ENCODE measurements around the gene SELP. TPM values are rescaled to one million over a fixed set of nuclear protein-coding genes. Genes with fewer than 3 reads are reported as not detected.

SELP gene
- polyA plus RNA-seq, 1 of the 3 experiments (the other 2 are of a cell fraction), result not detected

GRCh38 chr1:169545472-169545871 is 84.5 kb downstream of the SELP start:
- Histone ChIP-seq H3K27me3 (ENCODE audit: insufficient read depth) (no peaks in the 10 kb centered on the region; the same call in 1 of the 2 replicates), H3K9ac (no peak overlapping the region), H3K9me2 (no peaks in the 10 kb centered on the region), H3K4me3 (ENCODE audit: low read depth in 2 of 2, low read length in 1 of 2) (no peak overlapping the region), H3K9me3 (no peaks in the 10 kb centered on the region), H3K36me3 (replicated peaks in 1 of 2; ENCODE audit: control insufficient read depth in 1 of 2, insufficient read depth in 2 of 2, low read length in 1 of 2) (no peaks in the 10 kb centered on the region), H3K4me2 (no peak overlapping the region), H3K27ac (ENCODE audit: low read depth in 2 of 2, low read length in 1 of 2) (no peak overlapping the region), H2AFZ (ENCODE audit: low read depth) (no peak overlapping the region), H3K79me2 (ENCODE audit: insufficient read depth) (no peaks in the 10 kb centered on the region), H3K4me1 (ENCODE audit: control insufficient read depth in 1 of 2, insufficient read depth in 2 of 2, low read depth in 1 of 2, low read length in 1 of 2) (no peaks in the 10 kb centered on the region), H4K20me1 (ENCODE audit: insufficient read depth) (no peaks in the 10 kb centered on the region), H3F3A (replicated peaks; ENCODE audit: insufficient read depth) (no peaks in the 10 kb centered on the region)
- TF ChIP-seq IRF3 (IDR thresholded peaks at IDR 0.05; ENCODE audit: low read depth, low read length), result no peak
- TF ChIP-seq POLR2AphosphoS5 (IDR thresholded peaks at IDR 0.05; ENCODE audit: low read depth, low read length), result no peak
- TF ChIP-seq RCOR1 (IDR thresholded peaks at IDR 0.05; ENCODE audit: low read length), result no peak
- no peak for TF ChIP-seq TAF1 (IDR thresholded peaks at IDR 0.05; ENCODE audit: borderline replicate concordance, low read depth, low read length)
- TF ChIP-seq MXI1 (IDR thresholded peaks at IDR 0.05; ENCODE audit: low read depth, low read length), result no peak
- TF ChIP-seq RFX5 (IDR thresholded peaks at IDR 0.05; ENCODE audit: low read length), result no peak
- TF ChIP-seq NFIC (IDR thresholded peaks at IDR 0.05; ENCODE audit: borderline replicate concordance), result no peak
- no peak for TF ChIP-seq YY1 (IDR thresholded peaks at IDR 0.05; ENCODE audit: low read depth)
- TF ChIP-seq MEF2A (IDR thresholded peaks at IDR 0.05; ENCODE audit: borderline replicate concordance, low read depth), result no peak
- 60% methylated on average over 2 of the region's 2 CpGs for WGBS (ENCODE audit: low lambda C conversion rate)
- POLR2A ChIA-PET, result interaction anchor here (0.7 kb wide), 1 partner anchor 177 kb away, joined by 3 read pairs; the partner anchor contains the start of gene BLZF1
- DNase-seq, result no peak
- CTCF ChIA-PET, result interaction anchor here (1.0 to 2.7 kb wide), 12 partner anchors 13 to 1384 kb away, joined by 3 to 25 read pairs (median 8); partner anchors contain the start of genes BLZF1, F5, NME7 and SLC19A2

GRCh38 chr1:169538998-169539871 is 90.7 kb downstream of the SELP start:
- POLR2A ChIA-PET, result no interaction called here
- Histone ChIP-seq H3K27ac (ENCODE audit: low read depth in 2 of 2, low read length in 1 of 2) (no peak overlapping the region), H3K4me1 (ENCODE audit: control insufficient read depth in 1 of 2, insufficient read depth in 2 of 2, low read depth in 1 of 2, low read length in 1 of 2) (no peaks in the 10 kb centered on the region; a peak in 1 of 4 replicates), H3F3A (replicated peaks; ENCODE audit: insufficient read depth) (peaks cover 4% of the 10 kb centered on the region), H3K9me3 (no peaks in the 10 kb centered on the region), H3K9ac (no peak overlapping the region), H4K20me1 (ENCODE audit: insufficient read depth) (no peaks in the 10 kb centered on the region), H3K27me3 (ENCODE audit: insufficient read depth) (no peaks in the 10 kb centered on the region; the same call in 1 of the 2 replicates), H3K4me3 (ENCODE audit: low read depth in 2 of 2, low read length in 1 of 2) (no peak overlapping the region), H3K4me2 (no peak overlapping the region), H3K79me2 (ENCODE audit: insufficient read depth) (no peaks in the 10 kb centered on the region), H3K9me2 (no peaks in the 10 kb centered on the region), H3K36me3 (replicated peaks in 1 of 2; ENCODE audit: control insufficient read depth in 1 of 2, insufficient read depth in 2 of 2, low read length in 1 of 2) (no peaks in the 10 kb centered on the region), H2AFZ (ENCODE audit: low read depth) (no peak overlapping the region)
- no peak for DNase-seq
- 28% methylated on average over 3 of the region's 3 CpGs for WGBS (ENCODE audit: low lambda C conversion rate)
- CTCF ChIA-PET, result no interaction called here
- TF ChIP-seq ELF1 (IDR thresholded peaks at IDR 0.05) (no peak), POLR2AphosphoS5 (IDR thresholded peaks at IDR 0.05; ENCODE audit: low read depth, low read length) (no peak), MAX (IDR thresholded peaks at IDR 0.05; ENCODE audit: low read depth) (no peak), FOXJ3 (CRISPR knock-in tag; IDR thresholded peaks at IDR 0.05) (no peak), FOSL2 (IDR thresholded peaks at IDR 0.05; ENCODE audit: borderline replicate concordance, low read depth) (peak; percentile 53; the same call in 1 of the 2 replicates), RXRA (IDR thresholded peaks at IDR 0.05; ENCODE audit: borderline replicate concordance, low read depth) (no peak), FOXM1 (IDR thresholded peaks at IDR 0.05; ENCODE audit: low read depth) (no peak), JUND (IDR thresholded peaks at IDR 0.05) (peak; percentile 75), NFIC (IDR thresholded peaks at IDR 0.05; ENCODE audit: borderline replicate concordance) (peak; percentile 46; the same call in 1 of the 2 replicates), IRF3 (IDR thresholded peaks at IDR 0.05; ENCODE audit: low read depth, low read length) (no peak), CHD2 (IDR thresholded peaks at IDR 0.05; ENCODE audit: low read length, partially characterized antibody) (no peak)

Data from SK-N-SH (cell line).